Coronary artery (tissue), 2 donors: ENCODE measurements around the gene PPY.
A peak's percentile ranks its signal among the peaks of the same experiment; 100 is the strongest.
"Not testable (repeated sequence)": the region's sequence is repeated elsewhere in the genome, so short reads cannot be mapped to it uniquely, and the experiment has no call there.

Source experiments
- DNase-seq: peaks from one replicate; pipeline ENCODE4 v3.0.0-alpha.2; 2017; ENCODE audit warnings: low spot score
- H3K27ac ChIP-seq, 2 donors: fragments of 200-600 bp; sonication (generic); one replicate each; pipeline ENCODE4 v1.5.1; 2016 to 2019
- H3K4me3 ChIP-seq: fragments of 200-600 bp; sonication (generic); 2 replicates; pipeline ENCODE4 v1.5.1; 2016; ENCODE audit warnings: mild to moderate bottlenecking, moderate library complexity
- CTCF ChIP-seq: fragments of 200-600 bp; sonication (generic); IDR thresholded peaks from one replicate; pipeline ENCODE4 v1.5.1; 2019; ENCODE audit warnings: antibody characterized with exemption

The PPY gene

GRCh38 chr17:43961954-43962353, 19.7 kb upstream of the PPY start:
- TF ChIP-seq CTCF, result no peak
- Histone ChIP-seq H3K4me3 (no peak overlapping the region), H3K27ac (no peak overlapping the region)
- no peak for DNase-seq

- not testable (repeated sequence) for DNase-seq, H3K27ac ChIP-seq, H3K4me3 ChIP-seq
These were observed 19.0 kb upstream of the PPY start for GRCh38 chr17:43961292-43961691.

- Histone ChIP-seq H3K4me3 (no peak overlapping the region), H3K27ac (no peak overlapping the region)
- DNase-seq, result no peak
- no peak for TF ChIP-seq CTCF
These were observed 16.6 kb upstream of the PPY start for GRCh38 chr17:43958748-43959352.

- no peak for DNase-seq
- H3K27ac ChIP-seq, result no peak overlapping the region
- H3K4me3 ChIP-seq, result no peak overlapping the region
- no peak for TF ChIP-seq CTCF
These were observed 13.9 kb upstream of the PPY start for GRCh38 chr17:43956222-43956621.

GRCh38 chr17:43953746-43954145, 11.5 kb upstream of the PPY start, which contains the start of gene PYY:
TSS of gene PYY (minus strand) at chr17:43953940. CDS start at chr17:43953483, 457 bp downstream.
- no peak for DNase-seq
- Histone ChIP-seq H3K27ac (no peak within 1 kb of the TSS), H3K4me3 (peak within 1 kb of the TSS; percentile 43)
- no peak for TF ChIP-seq CTCF

- H3K4me3 ChIP-seq, result peak overlapping the region; percentile 43
- H3K27ac ChIP-seq, result no peak overlapping the region
- no peak for DNase-seq
- no peak for TF ChIP-seq CTCF
These were observed 10.7 kb upstream of the PPY start for GRCh38 chr17:43952724-43953666.

- peak overlapping the region; percentile 43 for H3K4me3 ChIP-seq
- no peak overlapping the region for H3K27ac ChIP-seq
- no peak for DNase-seq
- TF ChIP-seq CTCF, result no peak
These were observed 10.1 kb upstream of the PPY start for GRCh38 chr17:43952351-43952723.
